HCT116 (cell line): ENCODE data around the gene CALR3. TPM values are rescaled to one million over a fixed set of nuclear protein-coding genes. Genes with fewer than 3 reads are reported as not detected.

Source experiments
- ATAC-seq: fragments of 200-7000 bp; cut with Tn5 transposase; 2 replicates; pipeline ENCODE4 v1.9.1; 2020; ENCODE audit warnings: mild to moderate bottlenecking, moderate library complexity
- BruUV-seq: library from RNA; stranded (reverse); fragments of 400-500 nt; replicated peaks from 2 replicates; lab custom pipeline; 2021; lab: Mats Ljungman, UMichigan
- CTCF ChIA-PET: fragments of 300-600 bp; sonication (Branson Sonifier 250); formaldehyde crosslinking; loops from one replicate; lab custom pipeline; 2021; ENCODE audit warnings: antibody characterized with exemption; lab: Charles Lee
- POLR2A ChIA-PET: fragments of 300-600, 350-600 bp; sonication (Branson Sonifier 250); formaldehyde crosslinking; loops from one replicate; lab custom pipeline; 2021; ENCODE audit warnings: antibody characterized with exemption; lab: Charles Lee
- RAD21 ChIA-PET, 2 experiments: fragments of 300-600 bp; sonication (Branson Sonifier 250); formaldehyde crosslinking; loops; one replicate each; lab custom pipeline; 2023; ENCODE audit warnings: low total read pairs in 2 of 2; ENCODE audit not compliant: uncharacterized antibody in 2 of 2, unreplicated experiment in 2 of 2, low non-redundant PET in 1 of 2; lab: Charles Lee
- DNase-seq: peaks from one replicate; pipeline ENCODE4 v3.0.0-alpha.2; 2010; ENCODE audit warnings: low read depth, low spot score
- H2AFZ ChIP-seq: fragments of 200-600 bp; shearing (Covaris generic), sonication (generic); 2 replicates; pipeline ENCODE4 v1.6.1; 2017; ENCODE audit warnings: low read depth, mixed run types, mixed read lengths, antibody characterized with exemption, low read length; ENCODE audit not compliant: poor library complexity, severe bottlenecking
- H3K27ac ChIP-seq: 2 replicates; pipeline ENCODE4 v1.5.1; 2012; ENCODE audit warnings: low read depth, low read length
- H3K27me3 ChIP-seq: fragments of 200-600 bp; sonication (generic); 2 replicates; pipeline ENCODE4 v1.6.1; 2016; ENCODE audit warnings: mixed run types, low read length, mixed read lengths; ENCODE audit not compliant: insufficient read depth
- H3K36me3 ChIP-seq, 2 experiments: fragments of 200-500 bp in 1 of 2; fragments of 200-600 bp in 1 of 2; sonication (Bioruptor generic) in 1 of 2; sonication (generic) in 1 of 2; 2 replicates each; pipeline versions ENCODE4 v1.5.1 to v1.6.1; 2014 to 2016; ENCODE audit warnings: low read length in 2 of 2, inconsistent platforms in 1 of 2, mixed read lengths in 1 of 2, mixed run types in 1 of 2; ENCODE audit not compliant: insufficient read depth in 2 of 2, control insufficient read depth in 1 of 2
- H3K4me1 ChIP-seq, 2 experiments: fragments of 200-600 bp in 1 of 2; sonication (generic) in 1 of 2; 2 replicates each; pipeline versions ENCODE4 v1.5.1 to v1.6.1; 2012 to 2017; ENCODE audit warnings: low read length in 2 of 2, inconsistent platforms in 1 of 2, mild to moderate bottlenecking in 1 of 2, mixed read lengths in 1 of 2, mixed run types in 1 of 2, moderate library complexity in 1 of 2; ENCODE audit not compliant: insufficient read depth in 2 of 2, control insufficient read depth in 1 of 2
- H3K4me2 ChIP-seq: fragments of 200-600 bp; sonication (generic); 2 replicates; pipeline ENCODE4 v1.6.1; 2017; ENCODE audit warnings: mixed run types, low read length, mixed read lengths
- H3K4me3 ChIP-seq, 2 experiments: fragments of 200-600 bp in 1 of 2; sonication (generic) in 1 of 2; replicated peaks in 1 of 2; 2 replicates each; pipeline ENCODE4 v1.5.1; 2011 to 2016; ENCODE audit warnings: low read length in 2 of 2, control low read depth in 1 of 2, low read depth in 1 of 2, mild to moderate bottlenecking in 1 of 2, mixed read lengths in 1 of 2, mixed run types in 1 of 2
- H3K79me2 ChIP-seq: fragments of 200-600 bp; sonication (generic); 2 replicates; pipeline ENCODE4 v1.6.1; 2017; ENCODE audit warnings: mild to moderate bottlenecking, mixed run types, low read length, moderate library complexity, mixed read lengths; ENCODE audit not compliant: insufficient read depth
- H3K9ac ChIP-seq: fragments of 200-600 bp; sonication (generic); 2 replicates; pipeline ENCODE4 v1.6.1; 2016; ENCODE audit warnings: low read length, mixed read lengths
- H3K9me2 ChIP-seq: fragments of 200-600 bp; sonication (generic), shearing (Covaris generic); 2 replicates; pipeline ENCODE4 v1.6.1; 2017; ENCODE audit warnings: mixed run types, mild to moderate bottlenecking, moderate library complexity; ENCODE audit not compliant: insufficient read depth
- H3K9me3 ChIP-seq, 2 experiments: fragments of 200-500 bp in 1 of 2; fragments of 200-600 bp in 1 of 2; sonication (Bioruptor generic) in 1 of 2; sonication (generic) in 1 of 2; 2 replicates each; pipeline ENCODE4 v1.6.1; 2014 to 2017; ENCODE audit warnings: low read length in 2 of 2, mixed read lengths in 2 of 2, inconsistent platforms in 1 of 2, low read depth in 1 of 2, mild to moderate bottlenecking in 1 of 2, mixed run types in 1 of 2, moderate library complexity in 1 of 2; ENCODE audit not compliant: control insufficient read depth in 1 of 2, insufficient read depth in 1 of 2
- H4K20me1 ChIP-seq: fragments of 200-600 bp; sonication (generic), shearing (Covaris generic); 2 replicates; pipeline ENCODE4 v1.6.1; 2017; ENCODE audit warnings: mixed run types, mild to moderate bottlenecking, moderate library complexity; ENCODE audit not compliant: insufficient read depth
- CBX3 ChIP-seq: IDR thresholded peaks from 2 replicates; pipeline ENCODE4 v1.6.1; 2012; ENCODE audit warnings: low read depth
- EZH2 ChIP-seq: fragments of 200-600 bp; sonication (generic); IDR thresholded peaks from 2 replicates; pipeline ENCODE4 v1.6.1; 2017; ENCODE audit warnings: antibody characterized with exemption, mixed run types
- EZH2phosphoT487 ChIP-seq: fragments of 200-600 bp; IDR thresholded peaks from 2 replicates; pipeline ENCODE4 v1.6.1; 2018; ENCODE audit warnings: antibody characterized with exemption, borderline replicate concordance
- FOSL1 ChIP-seq: IDR thresholded peaks from 2 replicates; pipeline ENCODE4 v1.6.1; 2012; ENCODE audit warnings: low read depth
- POLR2AphosphoS5 ChIP-seq: IDR thresholded peaks from 2 replicates; pipeline ENCODE4 v1.6.1; 2011; ENCODE audit warnings: mild to moderate bottlenecking, low read depth, low read length, moderate library complexity
- SIN3A ChIP-seq: IDR thresholded peaks from 2 replicates; pipeline ENCODE4 v1.6.1; 2012; ENCODE audit warnings: low read depth
- SP1 ChIP-seq: IDR thresholded peaks from 2 replicates; pipeline ENCODE4 v1.6.1; 2012; ENCODE audit warnings: low read depth
- SRF ChIP-seq: IDR thresholded peaks from 2 replicates; pipeline ENCODE4 v1.6.1; 2012; ENCODE audit warnings: low read depth
- TCF7L2 ChIP-seq: IDR thresholded peaks from 2 replicates; pipeline ENCODE4 v1.7.0; 2011; ENCODE audit warnings: borderline replicate concordance, inconsistent platforms; ENCODE audit not compliant: insufficient read depth, insufficient read length; ENCODE audit errors: extremely low read depth
- YY1 ChIP-seq: IDR thresholded peaks from 2 replicates; pipeline ENCODE4 v1.6.1; 2011; ENCODE audit warnings: low read length, low read depth, moderate library complexity, mild to moderate bottlenecking; ENCODE audit not compliant: insufficient replicate concordance; ENCODE audit errors: extremely low read depth
- ZBTB33 ChIP-seq: IDR thresholded peaks from 2 replicates; pipeline ENCODE4 v1.6.1; 2011; ENCODE audit warnings: mild to moderate bottlenecking, low read length, moderate library complexity; ENCODE audit not compliant: insufficient replicate concordance; ENCODE audit errors: extremely low read depth
- ZNF274 ChIP-seq: fragments of 200-500 bp; sonication (Bioruptor generic); IDR thresholded peaks from 2 replicates; pipeline ENCODE4 v1.6.1; 2014; ENCODE audit warnings: mild to moderate bottlenecking, low read depth, low read length, inconsistent platforms
- intact Hi-C: fragments of 100-400 bp; cut with micrococcal nuclease; formaldehyde crosslinking; loops from 2 replicates; pipeline ENCODE4 v1.10.0; 2022
- total RNA-seq: library from RNA; stranded (reverse); gene quantifications from one replicate; pipeline ENCODE4 v1.2.1, GENCODE V29; 2021; ENCODE audit not compliant: unreplicated experiment

Gene CALR3
- total RNA-seq, 1 experiment from 2014 or later, result not detected

DNA sequence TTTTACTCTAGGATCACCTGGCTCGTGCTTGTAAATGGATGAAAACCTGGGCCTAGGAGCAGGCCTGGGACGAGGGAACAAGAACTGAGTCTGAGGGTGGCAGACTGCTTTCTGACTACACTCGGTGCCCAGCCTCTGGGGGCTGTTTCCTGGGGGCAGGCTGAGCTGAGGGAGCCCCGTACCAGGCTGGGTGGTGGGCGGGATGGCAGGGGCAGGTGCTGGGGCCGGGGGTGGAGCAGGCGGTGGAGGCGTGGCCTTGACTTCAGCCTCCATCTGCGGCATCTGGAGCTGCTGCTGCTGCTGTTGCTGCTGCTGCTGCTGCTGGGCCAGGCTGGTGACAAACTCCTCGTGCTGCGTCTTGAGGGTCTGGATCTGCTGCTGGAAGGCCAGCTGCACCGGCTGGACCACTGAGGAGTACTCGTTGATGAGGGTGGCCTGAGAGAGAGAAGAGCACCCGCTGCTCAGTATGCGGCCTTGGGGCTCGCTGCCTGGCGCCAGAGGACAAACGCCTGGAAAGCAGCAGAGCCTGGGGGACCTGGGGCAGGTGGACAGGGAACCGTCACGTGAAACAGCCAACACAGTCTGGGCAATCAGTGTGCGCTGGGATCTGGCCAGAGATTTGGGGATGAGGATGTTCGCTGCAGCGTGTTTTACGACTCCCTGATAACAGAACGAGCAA lies 33.6 kb upstream of the CALR3 start:
- ATAC-seq, result no peak
- Histone ChIP-seq H3K27me3 (no peaks in the 10 kb centered on the region), H3K9ac (no peak overlapping the region), H4K20me1 (no peaks in the 10 kb centered on the region), H3K4me1 (no peaks in the 10 kb centered on the region), H3K9me3 (no peaks in the 10 kb centered on the region), H2AFZ (no peak overlapping the region), H3K9me2 (no peaks in the 10 kb centered on the region), H3K4me3 (no peak overlapping the region), H3K36me3 (peaks cover 56 to 84% of the 10 kb centered on the region in 2 experiments; a peak in 3 of 4 replicates), H3K4me2 (no peak overlapping the region), H3K79me2 (peaks cover 48% of the 10 kb centered on the region)
- ChIA-PET POLR2A (no interaction called here), RAD21 (no interaction called here), CTCF (no interaction called here)
- intact Hi-C loops, result no loop called here
- BruUV-seq, result no TSS peak
- TF ChIP-seq YY1, result no peak
- no peak for TF ChIP-seq SP1
- no peak for TF ChIP-seq CBX3
- no peak for TF ChIP-seq SIN3A
- TF ChIP-seq FOSL1, result no peak
- TF ChIP-seq POLR2AphosphoS5, result no peak
- TF ChIP-seq ZBTB33, result no peak
- no peak for TF ChIP-seq SRF
- no peak for TF ChIP-seq TCF7L2
- TF ChIP-seq ZNF274, result no peak
- no peak for TF ChIP-seq EZH2
- no peak for TF ChIP-seq EZH2phosphoT487
- TF ChIP-seq, all 23 proteins: peak for 0
- H3K27ac ChIP-seq, result no peak overlapping the region
- no peak for DNase-seq
